Amniotic stem cell (primary cell): ENCODE measurements around the gene ANKRD62.
"Not testable (repeated sequence)": the region's sequence is repeated elsewhere in the genome, so short reads cannot be mapped to it uniquely, and the experiment has no call there.

ENCODE experiments used
- DNase-seq: peaks from one replicate; lab custom pipeline; 2025; lab: John Stamatoyannopoulos, UW

The ANKRD62 gene

GRCh38 chr18:12066910-12067511, 26.6 kb upstream of the ANKRD62 start:
- DNase-seq, result no peak

- DNase-seq, result no peak
Measured at GRCh38 chr18:12067671-12068070, 26.0 kb upstream of the ANKRD62 start.

- not testable (repeated sequence) for DNase-seq
Measured at GRCh38 chr18:12068316-12068949, 25.2 kb upstream of the ANKRD62 start.

GRCh38 chr18:12068950-12069320, 24.7 kb upstream of the ANKRD62 start:
- no peak for DNase-seq

- not testable (repeated sequence) for DNase-seq
Measured at GRCh38 chr18:12071066-12071465, 22.6 kb upstream of the ANKRD62 start.

GRCh38 chr18:12072996-12073395, 20.6 kb upstream of the ANKRD62 start:
- no peak for DNase-seq

GRCh38 chr18:12074736-12075135, 18.9 kb upstream of the ANKRD62 start:
- DNase-seq, result no peak

GRCh38 chr18:12076424-12077140, 17.1 kb upstream of the ANKRD62 start:
- DNase-seq, result no peak

GRCh38 chr18:12077994-12078393, 15.6 kb upstream of the ANKRD62 start:
- not testable (repeated sequence) for DNase-seq

GRCh38 chr18:12079491-12080237, 14.0 kb upstream of the ANKRD62 start:
- DNase-seq, result no peak

- DNase-seq, result no peak
Measured at GRCh38 chr18:12085136-12085535, 8.5 kb upstream of the ANKRD62 start.

GRCh38 chr18:12085786-12086185, 7.9 kb upstream of the ANKRD62 start:
- no peak for DNase-seq

GRCh38 chr18:12086249-12086648, 7.4 kb upstream of the ANKRD62 start:
- DNase-seq, result no peak

GRCh38 chr18:12086677-12087470, 6.8 kb upstream of the ANKRD62 start:
- no peak for DNase-seq

- no peak for DNase-seq
Measured at GRCh38 chr18:12087471-12088025, 6.1 kb upstream of the ANKRD62 start.

- DNase-seq, result no peak
Measured at GRCh38 chr18:12088096-12088495, 5.5 kb upstream of the ANKRD62 start.

- DNase-seq, result no peak
Measured at GRCh38 chr18:12088731-12089375, 4.8 kb upstream of the ANKRD62 start.

GRCh38 chr18:12091538-12092141, 2.0 kb upstream of the ANKRD62 start:
- no peak for DNase-seq

GRCh38 chr18:12092398-12093229, 1.0 kb upstream of the ANKRD62 start:
- DNase-seq, result no peak

GRCh38 chr18:12098374-12098773, 4.7 kb downstream of the ANKRD62 start:
- no peak for DNase-seq
